ENCODE results near the gene CDH13.

The CDH13 gene

DNA sequence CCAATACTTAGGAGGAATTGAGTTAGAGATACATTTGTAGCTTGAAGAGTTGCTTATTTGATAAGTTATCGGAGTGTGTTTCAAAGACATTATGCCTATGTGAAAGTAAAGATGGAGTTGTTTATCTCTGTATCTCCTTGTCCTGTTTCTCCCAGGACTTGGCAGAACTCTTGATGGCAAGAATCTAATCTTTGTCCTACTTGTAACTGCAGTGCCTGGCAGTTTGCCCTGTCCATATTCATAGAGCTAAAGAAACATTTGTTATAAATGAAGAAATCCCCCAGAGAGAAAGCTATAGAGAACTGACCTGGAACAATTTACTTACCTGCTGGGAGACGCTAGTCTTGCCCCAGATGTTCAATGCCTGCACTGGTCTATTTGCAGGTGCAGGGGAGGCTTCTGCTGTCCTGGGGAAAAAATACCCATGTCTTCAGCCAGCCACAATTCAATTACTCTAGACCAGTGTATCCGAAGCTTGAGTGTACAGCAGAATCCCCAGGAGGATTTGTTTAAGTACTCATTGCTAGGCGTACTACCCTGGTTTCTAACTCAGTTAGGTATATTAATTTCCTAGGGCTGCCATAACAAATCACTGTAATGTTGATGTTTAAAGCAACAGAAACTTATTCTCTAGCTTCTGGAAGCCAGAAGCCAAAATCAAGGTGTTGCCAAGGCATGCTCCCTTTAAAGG lies 771.0 kb downstream of the CDH13 start:
- no peak for DNase-seq

DNA sequence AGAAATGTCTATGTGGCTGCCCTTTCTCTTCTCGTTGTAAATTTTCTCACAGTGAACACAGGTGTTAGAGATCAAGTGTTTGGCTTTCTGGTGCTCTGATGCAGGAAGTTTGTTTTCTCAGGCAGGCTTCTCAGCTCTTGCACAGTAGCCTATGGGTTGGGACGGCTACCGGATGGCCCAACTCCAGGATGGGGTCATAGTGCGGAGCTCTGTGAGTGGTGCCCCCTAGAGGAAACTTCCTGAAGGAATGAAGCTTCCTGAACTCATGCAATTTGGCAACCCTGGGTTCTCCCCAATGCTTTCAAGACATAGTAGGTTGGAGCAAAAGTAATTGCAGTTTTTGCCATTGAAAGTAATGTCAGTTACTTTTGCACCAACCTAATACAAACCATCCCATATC lies 773.5 kb downstream of the CDH13 start:
- DNase-seq = no peak

DNA sequence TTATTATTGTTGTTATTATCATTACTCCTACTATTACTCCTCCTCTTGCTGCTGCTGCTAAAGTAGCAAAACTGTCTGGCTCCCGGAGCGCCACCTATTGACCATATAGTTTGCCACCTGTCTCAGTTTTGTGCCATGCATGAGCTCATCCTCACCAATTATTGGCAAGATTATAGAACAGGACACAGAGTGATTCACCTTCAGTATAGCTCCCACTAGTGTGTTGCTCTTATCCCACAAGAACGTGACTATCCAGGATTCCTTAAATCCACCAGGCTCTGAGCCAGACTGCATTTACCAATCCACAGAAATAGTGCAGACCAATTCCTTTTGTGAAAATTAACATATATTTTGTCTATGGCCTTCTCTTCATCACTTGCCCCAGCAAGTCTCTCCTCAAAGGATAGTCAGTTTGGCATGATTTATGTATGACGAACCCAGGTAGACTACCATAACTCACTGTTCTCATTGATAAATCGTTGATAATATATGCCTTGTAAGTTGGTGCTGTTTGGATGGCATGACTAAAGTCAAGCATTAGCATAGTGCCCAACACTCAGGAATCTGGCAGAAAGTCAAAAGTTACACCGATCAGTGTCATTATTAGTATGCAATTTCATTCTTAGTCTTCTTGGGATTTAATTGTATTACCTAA lies 775.5 kb downstream of the CDH13 start:
- no peak for DNase-seq

DNA sequence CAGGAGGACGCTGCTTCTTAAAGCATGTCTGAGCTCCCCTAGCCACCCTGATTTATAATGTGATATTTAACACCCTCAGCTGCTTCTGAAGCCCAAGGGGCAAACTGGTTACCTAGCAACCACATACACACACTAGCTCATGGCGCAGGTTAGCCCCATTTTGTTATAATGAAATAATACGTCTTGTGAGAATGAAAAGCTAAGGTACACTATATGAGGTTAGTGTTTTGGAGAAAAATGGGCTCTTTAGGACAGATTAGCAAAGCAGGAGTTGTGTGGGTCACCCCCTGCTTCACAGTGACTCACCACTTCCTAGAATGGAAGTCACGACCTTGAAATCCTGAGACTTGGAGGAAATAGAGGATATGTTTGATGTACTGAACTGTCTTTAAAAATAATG lies 776.2 kb downstream of the CDH13 start:
- DNase-seq = no peak

DNA sequence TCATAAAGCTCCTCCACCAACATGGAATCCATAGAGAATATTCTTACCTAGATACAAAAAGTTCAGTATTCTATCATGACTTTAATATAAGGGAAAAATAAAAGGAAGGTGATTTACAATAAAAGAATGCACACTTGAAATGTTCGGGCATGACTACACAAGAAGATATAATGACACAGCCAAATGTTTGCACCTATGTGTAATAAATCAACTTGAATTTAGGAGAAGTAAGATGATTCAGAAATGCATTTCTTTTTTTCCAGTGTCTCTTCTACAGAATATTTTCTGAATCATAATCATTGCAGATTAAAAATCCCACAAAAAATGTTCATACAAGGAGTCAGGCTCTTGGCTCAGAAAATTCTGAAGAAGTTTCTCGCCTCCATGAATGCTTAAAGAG lies 777.0 kb downstream of the CDH13 start:
- DNase-seq = no peak

DNA sequence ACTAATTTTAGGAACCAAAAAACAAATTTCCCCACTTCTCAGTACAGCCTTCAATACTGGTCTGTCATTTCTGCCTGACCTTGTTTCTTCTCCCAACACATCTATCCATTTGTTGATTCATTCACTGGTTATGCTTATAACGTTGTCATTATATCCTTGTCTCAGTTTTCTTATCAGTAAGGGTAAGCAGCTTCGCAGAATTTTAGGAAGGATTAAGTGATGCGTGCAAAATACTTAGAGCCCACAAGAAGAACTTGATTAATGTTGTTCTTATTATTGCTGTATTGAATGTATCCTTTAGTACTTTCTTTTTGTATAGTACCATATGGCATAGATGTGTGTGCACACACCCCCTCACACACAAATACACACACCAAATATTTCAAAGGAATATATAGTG lies 777.5 kb downstream of the CDH13 start:
- no peak for DNase-seq

DNA sequence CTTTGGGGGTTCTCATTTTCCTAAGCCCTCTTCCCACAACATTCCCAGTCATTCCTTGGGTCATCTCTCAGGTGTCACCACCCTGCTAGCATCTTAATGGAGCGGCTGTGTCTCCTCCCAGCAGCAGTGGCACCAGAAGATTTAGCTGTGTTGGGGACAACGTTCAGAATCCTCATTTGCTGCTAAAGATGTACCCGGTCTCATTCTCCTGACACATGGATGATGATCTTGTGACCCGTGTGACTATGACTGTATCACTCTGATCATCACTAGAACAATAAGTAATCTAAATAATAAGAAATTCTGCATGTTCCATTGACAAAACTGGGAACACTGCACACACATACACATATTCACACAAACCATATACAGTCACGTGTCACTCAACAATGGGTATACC lies 781.2 kb downstream of the CDH13 start:
- DNase-seq = no peak

DNA sequence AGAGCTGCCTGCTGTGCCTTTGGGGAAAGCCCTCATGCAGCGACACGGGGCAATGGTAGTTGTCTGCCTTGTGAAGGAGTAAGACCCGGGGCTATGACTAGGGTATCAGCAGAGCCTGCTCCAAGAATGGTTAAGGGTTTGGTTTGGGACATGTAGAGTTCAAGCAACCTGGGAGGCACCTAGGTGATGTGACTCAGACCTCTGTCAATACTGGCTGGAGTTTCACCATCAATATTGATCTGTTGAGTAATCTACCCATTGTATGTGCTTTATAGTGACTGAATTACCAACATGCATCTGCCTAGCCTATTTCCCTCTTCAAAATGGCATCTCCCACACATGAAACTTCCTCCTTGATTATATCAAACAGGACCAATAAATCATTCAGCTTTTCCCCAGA lies 782.6 kb downstream of the CDH13 start:
- DNase-seq = no peak

DNA sequence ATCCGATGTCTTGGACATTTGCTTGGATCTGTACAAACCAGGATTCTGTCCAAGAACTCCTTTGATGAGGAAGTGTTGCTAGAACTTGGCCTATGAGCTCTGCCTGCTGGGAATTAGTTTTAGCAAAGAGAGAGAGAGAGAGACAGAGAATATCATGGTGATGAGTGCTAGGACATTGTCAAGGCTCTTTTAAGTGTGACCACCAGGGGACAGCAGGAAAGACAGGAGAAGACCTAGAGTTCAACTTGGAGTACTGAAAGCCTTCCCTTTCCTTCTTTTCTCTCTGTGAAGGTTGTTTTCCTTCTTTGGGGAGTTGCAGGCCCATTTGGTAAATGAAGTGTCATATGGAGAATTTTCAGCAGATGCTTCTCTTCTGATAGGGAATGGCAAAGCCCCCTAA lies 791.8 kb downstream of the CDH13 start:
- DNase-seq = no peak

DNA sequence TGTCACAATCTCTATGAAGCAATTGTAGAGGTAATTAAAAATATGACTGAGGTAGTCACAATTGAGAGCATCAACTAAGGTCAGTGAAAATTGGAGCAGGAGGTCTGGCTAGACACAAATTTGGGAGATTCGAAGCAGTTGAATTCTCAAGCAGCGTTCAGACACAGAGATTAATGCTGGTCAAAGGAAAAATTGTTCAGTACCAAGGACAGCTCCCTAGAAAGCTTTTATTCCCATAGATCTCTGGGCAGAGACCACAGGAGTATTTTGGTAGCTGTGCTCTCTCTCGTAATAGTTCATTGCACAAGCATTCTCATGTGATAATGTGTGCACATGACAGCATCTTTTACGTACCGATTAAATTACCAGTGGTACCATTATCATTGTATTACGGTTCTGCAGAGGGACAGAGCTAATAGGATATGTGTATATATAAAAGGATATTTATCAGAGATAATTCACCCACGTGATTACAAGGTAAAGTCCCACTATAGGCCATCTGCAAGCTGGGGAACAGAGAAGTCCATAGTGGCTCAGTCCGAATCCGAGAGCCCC lies 793.5 kb downstream of the CDH13 start:
- DNase-seq = no peak

DNA sequence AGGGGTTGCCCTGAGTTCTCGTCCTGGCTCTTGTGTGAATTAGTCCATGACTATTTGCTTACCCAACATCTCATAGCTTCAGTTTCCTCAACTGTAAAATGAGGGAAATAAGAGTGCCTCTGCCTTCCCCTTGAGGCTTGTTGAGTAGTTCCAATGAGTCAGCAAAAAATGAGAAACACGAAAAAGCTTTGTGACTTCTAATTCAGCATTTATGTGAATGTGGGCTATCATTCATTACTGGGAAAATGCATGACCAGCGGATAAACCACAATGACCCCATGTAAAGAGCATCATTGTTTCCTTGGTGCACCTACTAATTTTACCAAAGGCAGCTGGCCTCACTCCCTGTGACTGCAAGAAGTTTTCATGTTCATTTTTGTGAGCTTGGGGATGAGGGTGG lies 806.4 kb downstream of the CDH13 start:
- no peak for DNase-seq

DNA sequence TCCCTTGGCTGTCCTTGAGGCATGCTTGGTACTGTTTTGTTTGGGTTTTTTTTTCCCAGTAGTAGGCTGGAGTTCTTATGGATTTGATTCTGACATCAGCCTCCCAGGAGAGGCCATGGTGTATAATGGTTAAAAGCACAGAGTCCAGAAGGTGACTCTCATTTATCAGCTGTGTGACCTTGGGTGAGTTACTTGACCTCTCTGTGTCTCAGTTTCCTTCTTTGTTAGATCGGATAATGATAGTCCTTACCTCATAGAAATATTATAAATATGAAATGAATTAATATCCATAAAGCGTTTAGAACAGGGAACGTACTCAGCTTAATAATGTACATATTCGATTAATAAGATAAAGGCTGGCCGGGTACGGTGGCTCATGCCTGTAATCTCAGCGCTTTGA lies 810.3 kb downstream of the CDH13 start:
- no peak for DNase-seq

DNA sequence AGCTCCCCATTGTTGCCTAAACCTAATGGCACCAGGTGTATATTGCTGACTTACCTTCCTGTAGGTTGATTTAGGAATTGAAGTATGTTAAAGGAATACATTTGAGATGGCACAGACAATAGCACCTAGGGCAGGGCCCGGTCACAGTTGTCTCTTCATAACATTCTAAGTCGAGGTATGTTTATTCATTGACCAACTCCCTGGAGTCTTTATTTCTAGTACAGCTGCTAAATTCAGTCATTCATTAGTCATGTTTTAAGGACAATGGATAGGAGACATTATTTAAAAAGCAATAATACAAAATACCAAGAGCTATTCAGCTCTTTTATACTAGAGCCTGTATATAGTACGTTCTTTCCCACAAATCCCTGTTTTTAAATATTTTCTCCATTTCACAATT lies 811.6 kb downstream of the CDH13 start:
- DNase-seq = no peak

DNA sequence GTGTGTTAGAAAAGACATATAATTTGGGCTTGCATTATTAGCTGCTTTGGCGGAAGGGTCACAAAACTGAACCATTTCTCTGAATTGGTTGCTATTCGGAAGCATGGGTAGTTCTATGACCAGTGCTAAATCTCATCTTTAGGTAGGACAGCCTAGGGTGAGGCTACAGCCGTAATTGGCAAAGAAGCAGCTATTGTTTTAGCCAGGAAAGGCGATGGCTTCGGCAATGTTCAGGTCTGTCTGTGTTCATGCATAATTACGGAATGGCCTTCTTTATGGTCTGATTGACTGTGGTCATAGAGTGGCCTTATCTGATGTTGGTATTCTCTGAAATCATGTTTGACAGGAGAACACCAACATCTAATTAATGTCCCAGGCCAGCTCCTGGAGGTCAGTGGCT lies 812.6 kb downstream of the CDH13 start:
- DNase-seq = no peak

DNA sequence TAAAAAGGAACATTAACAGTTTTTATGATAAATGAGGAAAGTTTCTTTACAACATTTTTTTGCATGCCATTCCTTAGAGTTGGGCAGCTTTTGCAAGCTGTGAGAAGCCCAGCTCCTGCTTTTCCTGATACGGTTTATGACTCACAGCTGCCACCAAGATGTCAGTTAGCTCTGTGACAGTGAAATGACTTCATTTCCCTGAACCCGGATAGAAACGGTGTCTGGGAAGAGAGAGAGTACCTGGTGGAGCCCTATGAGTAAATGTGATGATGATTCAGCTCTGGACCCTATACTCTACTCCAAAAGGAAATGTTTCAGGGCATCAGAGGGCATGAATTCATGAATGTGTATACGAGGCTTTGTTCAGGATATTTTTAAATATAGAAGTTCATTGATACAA lies 814.7 kb downstream of the CDH13 start:
- DNase-seq = no peak

DNA sequence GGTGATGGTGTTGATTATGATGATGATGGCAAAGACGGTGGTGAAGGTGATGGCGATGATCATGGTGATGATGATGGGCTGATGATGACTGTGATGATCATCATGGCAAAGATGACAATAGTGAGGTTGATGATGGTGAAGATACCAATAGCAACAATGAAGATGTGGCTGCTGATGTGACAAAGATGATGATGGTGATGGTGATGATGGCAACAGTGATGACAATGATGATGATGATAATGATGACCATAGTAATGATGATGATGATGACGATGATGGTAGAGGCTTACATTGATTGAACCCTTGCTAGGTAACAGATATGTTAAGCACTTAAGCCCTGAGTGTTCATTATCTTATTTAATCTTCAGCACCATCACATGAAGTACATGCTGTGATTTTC lies 817.2 kb downstream of the CDH13 start:
- DNase-seq = no peak

DNA sequence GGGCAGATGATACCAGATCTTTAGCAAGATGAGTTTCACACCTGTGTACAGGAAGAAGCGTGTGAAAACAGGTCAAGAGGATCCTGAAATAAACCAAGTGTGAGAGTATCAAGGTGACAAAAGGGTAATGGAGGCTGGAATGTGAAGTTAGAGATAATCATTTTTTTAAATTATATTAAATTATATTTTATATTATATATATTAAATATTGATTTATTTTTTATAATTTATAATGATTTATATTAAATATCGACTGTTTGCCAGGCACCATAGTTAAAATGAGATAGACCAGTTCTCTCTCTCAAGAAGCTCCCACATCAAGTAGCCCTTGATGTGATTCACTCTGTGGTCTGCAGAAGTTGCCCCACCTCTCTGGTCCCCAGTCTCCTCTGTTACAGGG lies 820.8 kb downstream of the CDH13 start:
- DNase-seq = no peak

DNA sequence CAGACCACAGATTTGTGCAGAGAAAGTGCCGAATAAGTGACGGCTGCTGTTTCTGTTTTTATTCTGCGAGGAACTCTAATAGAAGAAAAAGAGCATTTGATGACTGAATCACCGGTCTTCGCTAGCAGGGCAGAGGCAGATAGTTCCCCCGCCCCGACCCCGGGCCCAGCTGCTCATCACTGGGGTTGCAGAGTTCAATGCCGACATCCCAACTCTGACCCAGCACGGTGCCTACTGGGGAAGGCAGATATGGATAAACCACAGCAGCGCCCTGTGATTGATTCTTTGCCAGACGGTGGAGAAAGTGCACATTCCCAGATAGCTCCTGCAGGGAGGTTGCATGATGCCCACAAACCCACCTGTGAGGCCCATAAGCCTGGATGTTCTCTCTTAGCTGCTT lies 823.1 kb downstream of the CDH13 start:
- DNase-seq = no peak

DNA sequence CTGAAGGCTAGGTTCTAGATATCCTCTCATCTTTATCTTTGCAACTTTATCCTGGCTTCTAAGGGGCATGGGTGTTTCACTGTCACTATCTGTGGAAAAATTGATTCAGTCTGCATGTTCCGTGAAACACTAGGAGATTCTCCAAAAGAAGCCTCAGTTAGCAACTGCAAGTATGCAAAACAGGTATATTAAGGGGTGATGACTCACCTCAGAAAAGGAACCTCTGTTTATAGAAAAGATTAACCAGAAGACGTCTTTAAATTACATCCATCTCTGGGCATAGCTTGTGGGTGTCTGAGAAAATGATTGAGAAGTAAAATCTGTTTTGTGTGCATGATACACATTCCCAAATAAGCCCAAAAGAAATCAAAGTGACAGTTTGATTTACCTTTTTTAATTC lies 827.2 kb downstream of the CDH13 start:
- DNase-seq = no peak

DNA sequence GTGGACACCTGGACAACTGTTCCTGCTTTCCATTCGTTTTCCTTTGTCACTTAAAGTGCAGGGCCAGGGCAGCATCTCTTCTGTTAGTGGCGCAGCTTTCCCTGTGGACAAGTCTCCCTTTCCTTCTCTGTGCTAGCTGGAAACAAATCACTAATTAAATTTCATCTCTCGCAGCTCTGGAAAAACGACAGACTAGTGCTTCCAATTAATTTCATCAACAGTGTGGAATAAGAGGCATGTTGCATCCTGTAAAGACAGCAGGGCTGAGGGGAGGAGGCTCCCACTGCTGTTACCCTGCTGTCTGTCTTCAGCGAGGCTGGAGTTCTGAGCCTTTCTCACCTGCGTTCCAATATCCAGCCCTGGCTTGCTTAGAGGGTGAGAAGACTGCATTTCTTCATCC lies 828.9 kb downstream of the CDH13 start:
- no peak for DNase-seq

DNA sequence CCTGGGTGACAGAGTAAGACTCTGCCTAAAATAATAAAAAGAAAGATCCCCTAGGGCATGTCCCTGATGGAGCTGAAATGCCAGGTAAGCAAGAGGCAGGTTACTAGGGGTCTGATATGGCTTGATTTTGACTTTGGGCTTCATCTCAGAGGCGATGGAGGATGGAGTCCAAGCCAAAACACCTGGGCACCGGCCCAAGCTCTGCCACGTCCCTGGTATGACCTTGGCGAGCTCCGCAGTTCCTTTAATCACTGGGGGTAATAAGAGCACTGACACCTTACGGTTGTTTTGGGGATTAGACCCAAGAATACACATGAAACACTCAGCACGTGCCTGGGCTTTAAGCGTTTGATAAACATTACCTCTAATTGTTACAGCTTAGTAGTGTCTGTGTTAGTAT lies 830.2 kb downstream of the CDH13 start:
- no peak for DNase-seq

DNA sequence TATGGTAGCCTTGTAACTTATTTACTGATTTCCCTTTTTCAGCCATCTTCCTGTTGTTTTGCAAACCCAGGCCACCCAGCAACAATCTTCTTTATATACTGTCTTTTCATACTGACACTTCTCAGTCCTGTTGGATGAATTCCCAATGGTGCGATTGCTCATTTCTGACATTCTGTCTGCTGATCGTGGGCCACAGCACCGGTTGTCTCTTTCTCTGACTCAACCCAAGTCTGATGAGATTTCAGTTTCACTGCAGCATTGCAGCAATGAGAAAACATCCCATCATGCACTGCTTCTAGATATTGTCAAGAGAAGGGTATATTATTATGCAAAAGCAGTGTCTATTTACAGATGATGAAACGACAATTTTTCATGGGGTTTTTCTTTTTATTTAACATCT lies 831.8 kb downstream of the CDH13 start:
- no peak for DNase-seq

DNA sequence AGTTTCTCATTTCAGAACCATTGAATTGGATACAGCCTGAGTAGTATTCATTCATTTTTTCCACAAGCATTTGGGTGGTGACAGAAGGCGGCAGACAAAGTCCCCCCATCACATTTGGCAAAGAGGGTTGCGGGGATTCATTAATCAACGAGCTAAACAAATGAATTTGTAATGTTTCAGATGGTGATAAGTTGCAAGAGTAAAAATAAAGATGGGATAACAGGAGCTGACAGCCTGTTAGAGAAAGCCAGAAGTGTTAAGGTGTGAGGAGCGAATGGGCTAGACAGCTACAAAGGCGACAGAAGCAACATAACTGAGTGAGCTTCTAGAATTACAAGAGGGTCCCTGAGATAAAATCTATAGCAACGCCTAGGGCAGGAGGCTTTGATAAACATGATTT lies 838.2 kb downstream of the CDH13 start:
- DNase-seq = no peak

DNA sequence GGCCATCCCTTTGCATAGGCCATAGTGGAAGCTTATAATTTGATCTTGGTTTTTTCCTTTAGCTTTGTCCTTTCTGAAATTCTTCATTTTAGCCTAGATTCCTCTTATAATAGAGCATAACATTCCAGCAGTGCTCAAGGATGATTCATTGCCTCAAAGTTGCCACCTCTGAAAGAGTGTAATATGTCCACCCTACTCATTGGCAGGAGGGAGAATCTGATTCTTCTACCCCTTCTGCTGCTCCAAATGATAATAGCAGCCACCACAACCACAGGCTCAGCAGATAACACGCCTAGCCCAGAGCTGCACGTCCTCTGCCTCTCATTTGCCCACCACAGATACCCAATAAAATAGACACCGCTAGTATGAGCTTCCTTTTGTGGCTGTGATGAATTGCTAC lies 843.6 kb downstream of the CDH13 start:
- DNase-seq = no peak
